ENCODE measurements around the gene MAD1L1.

DNA sequence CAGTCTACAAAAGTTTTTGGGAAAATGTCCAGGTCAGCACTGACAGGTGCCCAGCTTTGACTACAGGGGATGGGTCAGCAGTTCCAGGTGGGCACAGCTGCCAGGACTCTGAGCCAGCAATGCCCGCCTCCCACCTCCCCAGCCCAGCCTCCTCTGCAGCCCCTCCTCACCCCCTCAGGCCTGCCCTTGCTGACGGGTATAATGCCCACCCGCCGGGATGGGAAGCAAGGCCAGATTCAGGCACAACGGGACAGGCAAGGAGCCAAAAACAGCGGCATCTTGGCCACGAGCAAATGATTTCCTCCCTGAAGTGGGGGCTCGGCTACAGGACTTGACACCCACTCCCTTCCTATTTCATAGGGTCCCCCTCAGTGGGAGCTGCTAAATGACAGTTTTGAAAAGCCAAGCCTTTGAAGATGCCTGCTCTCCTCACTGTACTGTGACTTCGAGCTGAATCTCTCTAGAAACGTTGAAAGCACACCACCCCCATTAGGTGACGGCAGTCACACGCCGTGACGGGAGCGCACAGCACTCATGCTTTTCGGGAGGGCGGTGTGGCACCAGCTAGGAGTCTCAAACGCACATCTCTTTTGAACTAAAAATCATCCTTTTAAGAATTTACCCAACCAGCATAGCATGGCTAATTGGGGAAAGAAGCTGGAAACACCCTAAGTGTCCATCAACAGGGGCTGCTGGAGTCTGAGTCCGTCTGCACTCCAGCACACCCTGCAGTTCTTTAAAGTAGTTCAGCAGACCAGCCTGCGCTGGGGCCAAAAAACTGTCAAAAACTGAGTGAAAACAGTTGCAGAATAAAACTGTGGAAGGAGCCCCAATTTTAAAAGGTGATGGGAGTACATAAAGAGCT lies 29.6 kb downstream of the MAD1L1 start:
- TF ChIP-seq, protein P1, sequence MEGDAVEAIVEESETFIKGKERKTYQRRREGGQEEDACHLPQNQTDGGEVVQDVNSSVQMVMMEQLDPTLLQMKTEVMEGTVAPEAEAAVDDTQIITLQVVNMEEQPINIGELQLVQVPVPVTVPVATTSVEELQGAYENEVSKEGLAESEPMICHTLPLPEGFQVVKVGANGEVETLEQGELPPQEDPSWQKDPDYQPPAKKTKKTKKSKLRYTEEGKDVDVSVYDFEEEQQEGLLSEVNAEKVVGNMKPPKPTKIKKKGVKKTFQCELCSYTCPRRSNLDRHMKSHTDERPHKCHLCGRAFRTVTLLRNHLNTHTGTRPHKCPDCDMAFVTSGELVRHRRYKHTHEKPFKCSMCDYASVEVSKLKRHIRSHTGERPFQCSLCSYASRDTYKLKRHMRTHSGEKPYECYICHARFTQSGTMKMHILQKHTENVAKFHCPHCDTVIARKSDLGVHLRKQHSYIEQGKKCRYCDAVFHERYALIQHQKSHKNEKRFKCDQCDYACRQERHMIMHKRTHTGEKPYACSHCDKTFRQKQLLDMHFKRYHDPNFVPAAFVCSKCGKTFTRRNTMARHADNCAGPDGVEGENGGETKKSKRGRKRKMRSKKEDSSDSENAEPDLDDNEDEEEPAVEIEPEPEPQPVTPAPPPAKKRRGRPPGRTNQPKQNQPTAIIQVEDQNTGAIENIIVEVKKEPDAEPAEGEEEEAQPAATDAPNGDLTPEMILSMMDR (conservative IDR thresholded peaks at IDR 0.05; ENCODE audit: low read depth, low read length), result peak; percentile 17; the same call in 1 of the 2 replicates
- TF ChIP-seq EZH2 (IDR thresholded peaks at IDR 0.05; ENCODE audit: borderline replicate concordance, low read depth, low read length, poor library complexity, severe bottlenecking), result no peak
